Measurements from ENCODE around the gene HID1.
"Not testable (repeated sequence)": the region's sequence is repeated elsewhere in the genome, so short reads cannot be mapped to it uniquely, and the experiment has no call there.

HID1 gene

GRCh38 chr17:74922172-74922571 is 50.4 kb downstream of the HID1 start:
- no peak for DNase-seq

- DNase-seq: no peak
Measured at GRCh38 chr17:74921769-74922168, 50.8 kb downstream of the HID1 start.

- no peak for DNase-seq
Measured at GRCh38 chr17:74921026-74921681, 51.4 kb downstream of the HID1 start.

- no peak for DNase-seq
Measured at GRCh38 chr17:74920642-74921025, 51.9 kb downstream of the HID1 start.

- DNase-seq: no peak
Measured at GRCh38 chr17:74920306-74920620, 52.3 kb downstream of the HID1 start.

GRCh38 chr17:74919440-74920305 is 52.9 kb downstream of the HID1 start:
- DNase-seq: no peak

GRCh38 chr17:74918906-74919305 is 53.7 kb downstream of the HID1 start:
- no peak for DNase-seq

- no peak for DNase-seq
Measured at GRCh38 chr17:74917430-74917829, 55.1 kb downstream of the HID1 start.

GRCh38 chr17:74916851-74917199 is 55.7 kb downstream of the HID1 start:
- DNase-seq: no peak

- no peak for DNase-seq
Measured at GRCh38 chr17:74916136-74916850, 56.3 kb downstream of the HID1 start.

- not testable (repeated sequence) for DNase-seq
Measured at GRCh38 chr17:74911423-74911822, 61.1 kb downstream of the HID1 start.

- DNase-seq: not testable (repeated sequence)
Measured at GRCh38 chr17:74909097-74909496, 63.5 kb downstream of the HID1 start.

- DNase-seq: no peak
Measured at GRCh38 chr17:74907012-74907411, 65.5 kb downstream of the HID1 start.

- DNase-seq: not testable (repeated sequence)
Measured at GRCh38 chr17:74906214-74906793, 66.3 kb downstream of the HID1 start.

GRCh38 chr17:74904687-74905409 is 67.7 kb downstream of the HID1 start:
- DNase-seq: no peak

- no peak for DNase-seq
Measured at GRCh38 chr17:74903671-74904070, 68.9 kb downstream of the HID1 start.

- DNase-seq: no peak
Measured at GRCh38 chr17:74903034-74903433, 69.5 kb downstream of the HID1 start.

GRCh38 chr17:74901353-74902135 is 71.0 kb downstream of the HID1 start:
- DNase-seq: no peak

Measured in T-helper 9 cell (primary cell).